ENCODE data around the gene CALR3.

DNA sequence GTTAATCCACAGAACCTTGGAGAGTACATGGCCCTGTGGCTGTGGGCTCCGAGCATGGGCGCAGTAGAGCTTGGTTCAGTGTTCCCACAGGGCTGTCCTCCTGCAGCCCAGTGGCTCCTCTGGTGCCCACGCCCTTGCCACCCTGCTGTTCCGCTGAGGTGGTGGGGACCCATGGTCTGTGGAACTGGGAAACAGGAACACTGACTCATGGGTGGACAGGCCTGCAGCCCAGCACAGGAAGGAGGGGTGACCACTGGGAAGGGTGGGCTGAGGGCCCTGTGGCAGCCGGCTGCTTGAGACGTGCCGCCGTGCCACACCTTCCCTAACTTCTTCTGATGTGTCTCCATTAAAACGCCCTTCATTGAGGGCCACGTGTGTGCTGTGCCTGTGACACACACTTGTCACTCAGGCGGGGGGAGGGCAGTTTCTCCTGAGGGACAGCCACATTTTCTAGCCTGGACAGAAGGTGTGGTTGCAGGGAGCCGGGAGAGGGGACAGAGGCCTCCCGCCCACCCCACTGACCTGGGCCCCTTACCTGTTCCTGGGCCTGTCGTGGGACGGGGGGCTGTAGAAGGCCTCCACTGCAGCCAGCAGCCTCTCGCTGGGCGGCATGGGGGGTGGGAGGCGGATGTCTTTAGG, 25.1 kb upstream of the CALR3 start:
- no peak for TF ChIP-seq POLR2AphosphoS5 (IDR thresholded peaks at IDR 0.05; ENCODE audit: low read depth, low read length)
- no peak for TF ChIP-seq POLR2A (IDR thresholded peaks at IDR 0.05; ENCODE audit: low read depth, low read length)
